GM18951 (cell line): Measurements from ENCODE around the gene IMPG2.

Experiments used
- POLR2A ChIP-seq: IDR thresholded peaks from 4 replicates; pipeline ENCODE4 v1.6.1; 2011; ENCODE audit warnings: mild to moderate bottlenecking; ENCODE audit not compliant: insufficient read length, insufficient read depth; ENCODE audit errors: extremely low read depth
- in situ Hi-C: fragments of 300-500 bp; cut with MboI; formaldehyde crosslinking; loops from one replicate; pipeline ENCODE4 v1.12.0; 2022; ENCODE audit warnings: low sequenced_read_pairs, mixed read lengths, inconsistent platforms; ENCODE audit not compliant: unreplicated experiment

The IMPG2 gene

GRCh38 chr3:101244212-101244575, 76.2 kb downstream of the IMPG2 start:
- in situ Hi-C loops = no loop called here
- no peak for TF ChIP-seq POLR2A

GRCh38 chr3:101243285-101244211, 76.8 kb downstream of the IMPG2 start:
- in situ Hi-C loops = no loop called here
- no peak for TF ChIP-seq POLR2A

- in situ Hi-C loops = no loop called here
- TF ChIP-seq POLR2A = no peak
Measured at GRCh38 chr3:101240719-101241399, 79.5 kb downstream of the IMPG2 start.

- in situ Hi-C loops = no loop called here
- no peak for TF ChIP-seq POLR2A
Measured at GRCh38 chr3:101235048-101235447, 85.3 kb downstream of the IMPG2 start.

GRCh38 chr3:101230618-101231017, 89.8 kb downstream of the IMPG2 start:
- no peak for TF ChIP-seq POLR2A
- in situ Hi-C loops = no loop called here

GRCh38 chr3:101229681-101230080, 90.7 kb downstream of the IMPG2 start:
- no peak for TF ChIP-seq POLR2A

GRCh38 chr3:101228441-101228840, 91.9 kb downstream of the IMPG2 start:
- in situ Hi-C loops = no loop called here
- TF ChIP-seq POLR2A = no peak

More at GRCh38 chr3:101229681-101230080, 90.7 kb downstream of the IMPG2 start:
- in situ Hi-C loops = no loop called here

- no peak for TF ChIP-seq POLR2A
- in situ Hi-C loops = no loop called here
Measured at GRCh38 chr3:101224739-101225138, 95.6 kb downstream of the IMPG2 start.

- in situ Hi-C loops = no loop called here
- no peak for TF ChIP-seq POLR2A
Measured at GRCh38 chr3:101223016-101223415, 97.4 kb downstream of the IMPG2 start.

- in situ Hi-C loops = no loop called here
- TF ChIP-seq POLR2A = no peak
Measured at GRCh38 chr3:101219842-101220560, 100.4 kb downstream of the IMPG2 start.

- no peak for TF ChIP-seq POLR2A
- in situ Hi-C loops = no loop called here
Measured at GRCh38 chr3:101217472-101218245, 102.7 kb downstream of the IMPG2 start.

- in situ Hi-C loops = no loop called here
- no peak for TF ChIP-seq POLR2A
Measured at GRCh38 chr3:101216710-101217465, 103.5 kb downstream of the IMPG2 start.
